ENCODE measurements around the gene AXIN1.

Gene AXIN1

DNA sequence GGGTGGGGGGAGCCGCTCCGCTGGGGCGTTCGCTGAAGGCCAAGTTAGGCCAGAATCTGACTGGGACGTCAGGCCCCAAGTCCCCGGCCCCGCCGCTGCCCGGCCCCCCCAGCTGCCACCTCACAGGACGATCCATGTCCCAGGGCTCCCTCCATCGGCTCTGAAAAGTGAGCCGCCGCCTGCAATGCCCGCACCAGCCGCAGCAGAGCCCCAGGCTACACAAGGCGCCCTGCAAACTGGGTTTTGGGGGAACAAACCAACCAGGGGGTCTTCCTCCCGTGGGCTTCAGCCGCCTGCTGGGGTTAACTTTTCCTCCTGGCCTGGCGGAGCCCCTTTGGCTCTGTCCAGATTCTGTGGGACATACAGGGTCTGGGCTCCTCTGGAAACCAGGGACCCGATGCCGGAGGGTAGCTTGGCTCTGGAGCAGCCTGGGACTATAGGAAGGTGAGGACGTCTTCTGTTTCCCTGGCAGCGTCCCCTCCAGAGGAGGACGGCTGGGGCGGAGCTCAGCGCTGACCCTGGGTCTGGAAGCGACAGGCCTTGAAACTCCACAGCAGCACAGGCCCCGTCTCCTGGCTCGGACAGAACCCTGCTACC is 45.3 kb upstream of the AXIN1 start:
- DNase-seq (ENCODE audit: low spot score): peak; percentile 56
- ChIA-PET CTCF (interaction anchor here (1.3 kb wide), 1 partner anchor 15 kb away, joined by 5 read pairs; no protein-coding TSS in a partner anchor), POLR2A (ENCODE audit: low non-redundant PET) (no interaction called here)
- TF ChIP-seq, protein P1, sequence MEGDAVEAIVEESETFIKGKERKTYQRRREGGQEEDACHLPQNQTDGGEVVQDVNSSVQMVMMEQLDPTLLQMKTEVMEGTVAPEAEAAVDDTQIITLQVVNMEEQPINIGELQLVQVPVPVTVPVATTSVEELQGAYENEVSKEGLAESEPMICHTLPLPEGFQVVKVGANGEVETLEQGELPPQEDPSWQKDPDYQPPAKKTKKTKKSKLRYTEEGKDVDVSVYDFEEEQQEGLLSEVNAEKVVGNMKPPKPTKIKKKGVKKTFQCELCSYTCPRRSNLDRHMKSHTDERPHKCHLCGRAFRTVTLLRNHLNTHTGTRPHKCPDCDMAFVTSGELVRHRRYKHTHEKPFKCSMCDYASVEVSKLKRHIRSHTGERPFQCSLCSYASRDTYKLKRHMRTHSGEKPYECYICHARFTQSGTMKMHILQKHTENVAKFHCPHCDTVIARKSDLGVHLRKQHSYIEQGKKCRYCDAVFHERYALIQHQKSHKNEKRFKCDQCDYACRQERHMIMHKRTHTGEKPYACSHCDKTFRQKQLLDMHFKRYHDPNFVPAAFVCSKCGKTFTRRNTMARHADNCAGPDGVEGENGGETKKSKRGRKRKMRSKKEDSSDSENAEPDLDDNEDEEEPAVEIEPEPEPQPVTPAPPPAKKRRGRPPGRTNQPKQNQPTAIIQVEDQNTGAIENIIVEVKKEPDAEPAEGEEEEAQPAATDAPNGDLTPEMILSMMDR (conservative IDR thresholded peaks at IDR 0.05; ENCODE audit: low read depth): peak; percentile 39; the same call in 1 of the 2 replicates
- peak overlapping the region; percentile 89 for H3K27ac ChIP-seq

DNA sequence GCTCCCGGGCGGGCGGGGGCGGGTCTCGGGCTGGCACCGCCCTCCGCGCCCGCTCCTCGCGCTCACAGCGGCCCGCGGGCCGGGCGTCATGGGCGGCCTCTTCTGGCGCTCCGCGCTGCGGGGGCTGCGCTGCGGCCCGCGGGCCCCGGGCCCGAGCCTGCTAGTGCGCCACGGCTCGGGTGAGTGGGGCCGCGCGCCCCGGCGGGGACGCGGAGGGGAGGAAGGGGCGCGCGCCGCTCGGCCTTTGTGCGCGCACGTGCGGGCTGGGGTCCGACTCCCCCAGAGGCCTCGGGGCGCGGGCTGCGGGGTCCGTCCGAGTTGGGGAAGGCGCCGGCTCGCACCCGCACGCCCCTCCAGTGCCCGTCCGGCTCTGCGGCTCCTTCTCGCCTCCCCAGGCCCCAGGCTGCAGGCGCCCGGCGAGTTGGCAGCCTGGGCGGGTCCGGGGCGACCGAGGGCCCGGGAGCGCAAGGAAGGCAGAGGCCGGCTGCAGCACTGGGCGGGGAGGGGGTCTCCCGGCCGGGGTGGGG is 44.7 kb upstream of the AXIN1 start, which contains the start of gene NME4:
Gene NME4 (plus strand): TSS at position 65 of the 527 bp plus-strand sequence. CDS start 24 bp downstream, at position 89.
- POLR2A ChIA-PET (ENCODE audit: low non-redundant PET): no interaction called here
- no peak for DNase-seq (ENCODE audit: low spot score)
- CTCF ChIA-PET: interaction anchor here (1.3 kb wide), 1 partner anchor 14 kb away, joined by 5 read pairs; no protein-coding TSS in a partner anchor
- TF ChIP-seq, protein P1 (conservative IDR thresholded peaks at IDR 0.05; ENCODE audit: low read depth): no peak
- peak within 1 kb of the TSS; percentile 89 for H3K27ac ChIP-seq

DNA sequence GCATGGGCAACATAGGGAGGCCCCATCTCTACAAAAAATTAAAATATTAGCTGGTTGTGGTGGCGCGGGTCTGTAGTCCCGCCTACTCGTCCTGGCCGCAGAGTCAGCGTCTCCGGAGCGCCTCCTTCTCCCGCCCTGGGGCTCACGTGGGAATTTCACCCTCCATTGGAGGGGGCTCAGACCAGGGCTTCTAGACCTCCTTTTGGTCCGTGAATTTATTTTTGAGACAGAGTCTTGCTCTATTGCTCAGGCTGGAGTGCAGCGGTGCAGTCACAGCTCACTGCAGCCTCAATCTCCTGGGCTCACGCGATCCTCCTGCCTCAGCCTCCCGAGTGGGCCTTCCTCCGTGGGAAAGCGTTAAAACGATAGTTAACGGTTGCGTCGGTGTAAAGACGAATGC is 44.1 kb upstream of the AXIN1 start:
- DNase-seq (ENCODE audit: low spot score): no peak
- peak overlapping the region; percentile 89 for H3K27ac ChIP-seq
- TF ChIP-seq, protein P1 (conservative IDR thresholded peaks at IDR 0.05; ENCODE audit: low read depth): no peak
- ChIA-PET CTCF (no interaction called here), POLR2A (ENCODE audit: low non-redundant PET) (no interaction called here)

DNA sequence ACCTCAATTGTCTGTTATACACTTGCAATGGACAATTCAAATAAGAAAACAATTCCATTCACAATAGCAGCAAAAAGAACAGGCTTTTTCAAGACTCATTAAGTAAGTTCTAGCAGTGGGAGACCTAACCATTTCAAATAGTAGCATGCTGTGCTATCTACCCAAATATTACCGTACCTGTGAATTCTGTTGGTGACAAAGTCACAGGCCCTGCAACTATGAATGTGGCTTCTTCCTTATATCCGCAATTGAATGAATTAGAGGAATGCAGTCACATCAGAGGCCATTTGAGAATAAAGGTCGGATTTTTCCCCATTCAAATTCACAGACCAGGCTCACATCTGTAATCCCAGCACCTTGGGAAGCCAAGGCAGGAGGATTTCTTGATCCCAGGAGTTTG is 43.7 kb upstream of the AXIN1 start:
- TF ChIP-seq, protein P1 (conservative IDR thresholded peaks at IDR 0.05; ENCODE audit: low read depth): no peak
- CTCF ChIA-PET: no interaction called here
- H3K27ac ChIP-seq: peak overlapping the region; percentile 89
- DNase-seq (ENCODE audit: low spot score): no peak
- POLR2A ChIA-PET (ENCODE audit: low non-redundant PET): no interaction called here

DNA sequence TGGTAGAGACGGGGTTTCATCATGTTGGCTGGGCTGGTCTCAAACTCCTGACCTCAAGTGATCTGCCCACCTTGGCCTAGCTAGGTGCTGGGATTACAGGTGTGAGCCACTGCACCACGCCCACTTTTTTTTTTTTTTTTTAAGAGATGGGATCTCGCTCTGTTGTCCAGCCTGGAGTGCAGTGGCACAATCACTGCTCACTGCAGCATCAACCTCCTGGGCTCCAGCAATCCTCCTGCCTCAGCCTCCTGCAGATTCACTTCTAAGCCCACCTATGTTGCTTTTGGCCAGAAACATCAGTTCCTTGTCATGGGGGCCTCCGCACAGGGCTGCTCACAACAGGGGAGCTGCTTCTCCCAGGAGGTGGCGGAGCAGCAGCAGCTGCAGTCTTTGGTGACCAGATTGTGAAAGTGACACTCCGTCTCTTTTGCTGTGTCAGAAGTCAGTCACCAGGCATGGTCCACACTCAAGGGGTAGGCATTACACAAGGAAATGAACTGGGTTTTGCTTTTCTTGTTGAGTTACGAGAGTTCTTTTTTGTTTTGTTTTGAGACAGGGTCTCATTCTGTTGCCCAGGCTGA is 40.0 kb upstream of the AXIN1 start:
- CTCF ChIA-PET: interaction anchor here (0.6 kb wide), 1 partner anchor 332 kb away, joined by 3 read pairs; no protein-coding TSS in a partner anchor
- no peak overlapping the region for H3K27ac ChIP-seq
- TF ChIP-seq, protein P1 (conservative IDR thresholded peaks at IDR 0.05; ENCODE audit: low read depth): no peak

DNA sequence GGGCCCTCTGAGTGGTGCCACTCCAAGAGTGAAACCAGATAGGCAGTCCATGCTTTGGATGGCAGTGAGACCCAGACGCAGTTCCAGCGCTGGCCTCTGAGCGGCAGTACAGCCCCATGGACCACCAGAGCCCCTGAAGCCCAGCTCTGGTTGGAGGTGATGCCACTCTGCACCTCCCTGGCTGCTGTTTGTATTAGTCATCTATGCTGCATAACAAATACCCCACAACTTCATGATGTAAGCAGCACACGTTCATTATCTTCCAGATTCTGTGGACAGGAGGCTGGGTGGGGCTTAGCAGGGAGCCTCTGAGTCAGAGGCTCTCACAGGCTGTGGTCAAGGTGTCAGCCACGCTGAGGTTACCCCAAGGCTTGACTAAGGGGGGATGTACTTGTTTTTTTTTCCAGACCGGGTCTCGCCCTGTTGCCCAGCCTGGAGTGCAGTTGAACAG is 39.4 kb upstream of the AXIN1 start:
- no peak overlapping the region for H3K27ac ChIP-seq
- TF ChIP-seq, protein P1 (conservative IDR thresholded peaks at IDR 0.05; ENCODE audit: low read depth): peak; percentile 80
- no peak for DNase-seq (ENCODE audit: low spot score)
- POLR2A ChIA-PET (ENCODE audit: low non-redundant PET): no interaction called here
- CTCF ChIA-PET: interaction anchor here (0.6 kb wide), 1 partner anchor 331 kb away, joined by 3 read pairs; no protein-coding TSS in a partner anchor

More for the DNA sequence above, 40.0 kb upstream of the AXIN1 start:
- POLR2A ChIA-PET (ENCODE audit: low non-redundant PET): no interaction called here
- DNase-seq (ENCODE audit: low spot score): no peak

Measured in RWPE1 (cell line).